H9 (cell line): ENCODE results near the gene MUC5B. TPM values are rescaled to one million over a fixed set of nuclear protein-coding genes. Genes with fewer than 3 reads are reported as not detected.

Experiments used
- DNase-seq: peaks from one replicate; pipeline ENCODE4 v3.0.0-alpha.2; 2017
- H2AFZ ChIP-seq: one replicate; pipeline ENCODE4 v1.6.1; 2013; ENCODE audit warnings: mild to moderate bottlenecking, low read length, control low read depth, moderate library complexity
- H2AK5ac ChIP-seq: 2 replicates; pipeline ENCODE4 v1.6.1; 2013; ENCODE audit warnings: low read length, control low read depth, mixed read lengths; ENCODE audit not compliant: insufficient read length
- H2BK120ac ChIP-seq: one replicate; pipeline ENCODE4 v1.6.1; 2013; ENCODE audit warnings: low read depth, mild to moderate bottlenecking, low read length, control low read depth, inconsistent platforms; ENCODE audit not compliant: poor library complexity, severe bottlenecking
- H2BK12ac ChIP-seq: 2 replicates; pipeline ENCODE4 v1.6.1; 2013; ENCODE audit warnings: low read length, control low read depth, mixed read lengths, low read depth; ENCODE audit not compliant: insufficient read length
- H2BK15ac ChIP-seq: 2 replicates; pipeline ENCODE4 v1.6.1; 2013; ENCODE audit warnings: low read depth, low read length, control low read depth
- H2BK20ac ChIP-seq: one replicate; pipeline ENCODE4 v1.6.1; 2013; ENCODE audit warnings: low read depth, mild to moderate bottlenecking, low read length, control low read depth, inconsistent platforms; ENCODE audit not compliant: poor library complexity, severe bottlenecking
- H2BK5ac ChIP-seq: 2 replicates; pipeline ENCODE4 v1.6.1; 2013; ENCODE audit warnings: low read length, control low read depth, mixed read lengths; ENCODE audit not compliant: insufficient read length
- H3K14ac ChIP-seq: 2 replicates; pipeline ENCODE4 v1.6.1; 2013; ENCODE audit warnings: low read length, control low read depth; ENCODE audit not compliant: insufficient read depth
- H3K18ac ChIP-seq: 2 replicates; pipeline ENCODE4 v1.6.1; 2013; ENCODE audit warnings: low read depth, mild to moderate bottlenecking, mixed read lengths, low read length, control low read depth; ENCODE audit not compliant: insufficient read length
- H3K23ac ChIP-seq: 2 replicates; pipeline ENCODE4 v1.6.1; 2013; ENCODE audit warnings: low read length, control low read depth, mixed read lengths, low read depth; ENCODE audit not compliant: insufficient read length
- H3K23me2 ChIP-seq: 2 replicates; pipeline ENCODE4 v1.6.1; 2013; ENCODE audit warnings: low read depth, mild to moderate bottlenecking, mixed read lengths, low read length, control low read depth; ENCODE audit not compliant: insufficient read length, poor library complexity, severe bottlenecking
- H3K27ac ChIP-seq: 2 replicates; pipeline ENCODE4 v1.5.1; 2013; ENCODE audit warnings: low read length, control low read depth, mixed read lengths, low read depth; ENCODE audit not compliant: insufficient read length
- H3K27me3 ChIP-seq: 2 replicates; pipeline ENCODE4 v1.6.1; 2013; ENCODE audit warnings: low read length, control low read depth, inconsistent platforms; ENCODE audit not compliant: insufficient read depth
- H3K4ac ChIP-seq: 2 replicates; pipeline ENCODE4 v1.6.1; 2013; ENCODE audit warnings: low read depth, mild to moderate bottlenecking, control low read depth, inconsistent platforms, low read length, moderate library complexity
- H3K4me1 ChIP-seq: 2 replicates; pipeline ENCODE4 v1.6.1; 2013; ENCODE audit warnings: low read length, control low read depth, inconsistent platforms; ENCODE audit not compliant: insufficient read depth
- H3K4me2 ChIP-seq: 2 replicates; pipeline ENCODE4 v1.6.1; 2013; ENCODE audit warnings: low read length, control low read depth, mixed read lengths; ENCODE audit not compliant: insufficient read length, insufficient read depth
- H3K56ac ChIP-seq: 2 replicates; pipeline ENCODE4 v1.6.1; 2013; ENCODE audit warnings: low read depth, mild to moderate bottlenecking, mixed read lengths, low read length, control low read depth; ENCODE audit not compliant: insufficient read length
- H3K79me1 ChIP-seq: 2 replicates; pipeline ENCODE4 v1.6.1; 2013; ENCODE audit warnings: low read depth, mild to moderate bottlenecking, moderate library complexity, low read length, control low read depth, inconsistent platforms; ENCODE audit not compliant: insufficient read depth, poor library complexity, severe bottlenecking
- H3K79me2 ChIP-seq: 2 replicates; pipeline ENCODE4 v1.6.1; 2013; ENCODE audit warnings: low read length, control low read depth, inconsistent platforms; ENCODE audit not compliant: insufficient read depth
- H3K9ac ChIP-seq: 2 replicates; pipeline ENCODE4 v1.6.1; 2013; ENCODE audit warnings: low read length, control low read depth, mixed read lengths; ENCODE audit not compliant: insufficient read length; ENCODE audit errors: extremely low read depth
- H3K9me3 ChIP-seq: one replicate; pipeline ENCODE4 v1.6.1; 2013; ENCODE audit warnings: low read depth, low read length, inconsistent platforms; ENCODE audit not compliant: control insufficient read depth
- H3T11ph ChIP-seq: one replicate; pipeline ENCODE4 v1.6.1; 2013; ENCODE audit warnings: mild to moderate bottlenecking, low read length, control low read depth, inconsistent platforms
- H4K20me1 ChIP-seq: one replicate; pipeline ENCODE4 v1.6.1; 2013; ENCODE audit not compliant: control insufficient read depth, insufficient read length, insufficient read depth
- H4K5ac ChIP-seq: 2 replicates; pipeline ENCODE4 v1.6.1; 2013; ENCODE audit warnings: low read depth, mild to moderate bottlenecking, mixed read lengths, low read length, control low read depth; ENCODE audit not compliant: insufficient read length
- H4K8ac ChIP-seq: replicated peaks from 2 replicates; pipeline ENCODE4 v1.6.1; 2013; ENCODE audit warnings: low read length, control low read depth, mixed read lengths, low read depth; ENCODE audit not compliant: insufficient read length
- H4K91ac ChIP-seq: 2 replicates; pipeline ENCODE4 v1.6.1; 2013; ENCODE audit warnings: low read depth, mild to moderate bottlenecking, moderate library complexity, mixed read lengths, low read length, control low read depth; ENCODE audit not compliant: insufficient read length
- H3K27ac Mint-ChIP-seq, 3 experiments: 2 replicates in 2 of 3; 3 replicates in 1 of 3; pipeline ENCODE4 v1.8.0; 2020 to 2021; ENCODE audit warnings: mixed read lengths in 3 of 3, mild to moderate bottlenecking in 1 of 3, moderate library complexity in 1 of 3
- H3K27me3 Mint-ChIP-seq: 2 replicates; pipeline ENCODE4 v1.8.0; 2021; ENCODE audit warnings: low read depth, mild to moderate bottlenecking, moderate library complexity, mixed read lengths
- H3K36me3 Mint-ChIP-seq, 3 experiments: 2 replicates in 2 of 3; 3 replicates in 1 of 3; pipeline ENCODE4 v1.8.0; 2020 to 2021; ENCODE audit warnings: low read depth in 3 of 3, mixed read lengths in 3 of 3; ENCODE audit not compliant: insufficient read depth in 1 of 3
- H3K4me1 Mint-ChIP-seq, 2 experiments: 2 replicates each; pipeline ENCODE4 v1.8.0; 2020; ENCODE audit warnings: mixed read lengths in 2 of 2
- H3K4me3 Mint-ChIP-seq, 2 experiments: 2 replicates in 1 of 2; 3 replicates in 1 of 2; pipeline ENCODE4 v1.8.0; 2020 to 2021; ENCODE audit warnings: mild to moderate bottlenecking in 2 of 2, mixed read lengths in 2 of 2, moderate library complexity in 1 of 2
- H3K9me3 Mint-ChIP-seq, 2 experiments: 2 replicates in 1 of 2; 3 replicates in 1 of 2; pipeline ENCODE4 v1.8.0; 2020; ENCODE audit warnings: mild to moderate bottlenecking in 2 of 2, mixed read lengths in 2 of 2, moderate library complexity in 1 of 2
- WGBS: extraction: QIAGEN DNeasy Blood & Tissue Kit; methylation state at CpG from one replicate; pipeline ENCODE4 v1.1.7; 2013; ENCODE audit warnings: missing lambda C conversion rate, low lambda C conversion rate, mixed read lengths; ENCODE audit not compliant: insufficient read length; ENCODE audit errors: extremely low coverage; 5-methylcytosine and 5-hydroxymethylcytosine counted together
- total RNA-seq: library from RNA; stranded (reverse); gene quantifications from 2 replicates; pipeline ENCODE4 v1.2.1, GENCODE V29; 2021
- TF ChIP-seq, protein P1 (sequence below): fragments of 200-600 bp; sonication (generic); conservative IDR thresholded peaks from 3 replicates; pipeline ENCODE4 v1.8.0; 2021; ENCODE audit warnings: antibody characterized with exemption, mild to moderate bottlenecking

Gene MUC5B
- total RNA-seq, 1 experiment from 2014 or later, result not detected

GRCh38 chr11:1285316-1285744, 62.5 kb downstream of the MUC5B start:
- Histone ChIP-seq H3K23me2 (no peaks in the 10 kb centered on the region), H4K5ac (no peak overlapping the region), H2BK12ac (no peak overlapping the region), H3K9ac (no peak overlapping the region), H2BK5ac (no peak overlapping the region), H4K91ac (no peak overlapping the region), H3K23ac (no peak overlapping the region), H2BK20ac (no peak overlapping the region), H4K20me1 (no peaks in the 10 kb centered on the region), H3T11ph (no peak overlapping the region), H2BK15ac (no peak overlapping the region), H4K8ac (no peak overlapping the region), H3K18ac (no peak overlapping the region), H3K4me1 (no peaks in the 10 kb centered on the region), H3K4me2 (no peak overlapping the region), H3K79me1 (no peaks in the 10 kb centered on the region), H3K9me3 (no peaks in the 10 kb centered on the region), H3K56ac (no peak overlapping the region), H3K27ac (no peak overlapping the region), H3K79me2 (no peaks in the 10 kb centered on the region), H3K14ac (no peak overlapping the region), H2BK120ac (no peak overlapping the region), H2AK5ac (no peak overlapping the region), H3K4ac (no peak overlapping the region), H3K27me3 (no peaks in the 10 kb centered on the region), H2AFZ (no peak overlapping the region)
- Mint-ChIP-seq H3K36me3 (peaks cover 18 to 50% (median 44%) of the 10 kb centered on the region in 3 experiments; a peak in 6 of 7 replicates), H3K4me1 (peaks cover 5% of the 10 kb centered on the region in 2 experiments; a peak in 3 of 4 replicates), H3K9me3 (peaks cover 0 to 5% of the 10 kb centered on the region in 2 experiments; a peak in 1 of 5 replicates), H3K4me3 (no peak overlapping the region), H3K27me3 (no peaks in the 10 kb centered on the region), H3K27ac (no peak overlapping the region)
- no CpG with 5 or more reads among the region's 23 CpGs for WGBS
- no peak for DNase-seq
- TF ChIP-seq, protein P1, sequence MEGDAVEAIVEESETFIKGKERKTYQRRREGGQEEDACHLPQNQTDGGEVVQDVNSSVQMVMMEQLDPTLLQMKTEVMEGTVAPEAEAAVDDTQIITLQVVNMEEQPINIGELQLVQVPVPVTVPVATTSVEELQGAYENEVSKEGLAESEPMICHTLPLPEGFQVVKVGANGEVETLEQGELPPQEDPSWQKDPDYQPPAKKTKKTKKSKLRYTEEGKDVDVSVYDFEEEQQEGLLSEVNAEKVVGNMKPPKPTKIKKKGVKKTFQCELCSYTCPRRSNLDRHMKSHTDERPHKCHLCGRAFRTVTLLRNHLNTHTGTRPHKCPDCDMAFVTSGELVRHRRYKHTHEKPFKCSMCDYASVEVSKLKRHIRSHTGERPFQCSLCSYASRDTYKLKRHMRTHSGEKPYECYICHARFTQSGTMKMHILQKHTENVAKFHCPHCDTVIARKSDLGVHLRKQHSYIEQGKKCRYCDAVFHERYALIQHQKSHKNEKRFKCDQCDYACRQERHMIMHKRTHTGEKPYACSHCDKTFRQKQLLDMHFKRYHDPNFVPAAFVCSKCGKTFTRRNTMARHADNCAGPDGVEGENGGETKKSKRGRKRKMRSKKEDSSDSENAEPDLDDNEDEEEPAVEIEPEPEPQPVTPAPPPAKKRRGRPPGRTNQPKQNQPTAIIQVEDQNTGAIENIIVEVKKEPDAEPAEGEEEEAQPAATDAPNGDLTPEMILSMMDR, result no peak
